Smooth muscle cell (in vitro differentiated cells): ENCODE results near the gene ROR1. TPM values are rescaled to one million over a fixed set of nuclear protein-coding genes. Genes with fewer than 3 reads are reported as not detected.
A peak's percentile ranks its signal among the peaks of the same experiment; 100 is the strongest.

Experiments
- DNase-seq: peaks from one replicate; lab custom pipeline; 2025; ENCODE audit not compliant: unreplicated experiment; lab: John Stamatoyannopoulos, UW
- H2AFZ ChIP-seq: fragments of 200-600 bp; sonication (generic); 2 replicates; pipeline ENCODE4 v1.6.0; 2016; ENCODE audit warnings: antibody characterized with exemption, low read depth, mild to moderate bottlenecking
- H3F3A ChIP-seq: fragments of 200-600 bp; sonication (generic); 2 replicates; pipeline ENCODE4 v1.6.0; 2017; ENCODE audit warnings: antibody characterized with exemption, low read depth
- H3K27ac ChIP-seq: fragments of 200-600 bp; sonication (generic); 2 replicates; pipeline ENCODE4 v1.5.1; 2016; ENCODE audit warnings: low read depth, mild to moderate bottlenecking
- H3K27me3 ChIP-seq: fragments of 200-600 bp; sonication (generic); 2 replicates; pipeline ENCODE4 v1.6.1; 2016; ENCODE audit warnings: low read depth, mild to moderate bottlenecking
- H3K36me3 ChIP-seq: fragments of 200-600 bp; sonication (generic); 2 replicates; pipeline ENCODE4 v1.5.1; 2016; ENCODE audit warnings: low read depth
- H3K4me1 ChIP-seq: fragments of 200-600 bp; sonication (generic); 2 replicates; pipeline ENCODE4 v1.5.1; 2016; ENCODE audit warnings: low read depth
- H3K4me2 ChIP-seq: fragments of 200-600 bp; sonication (generic); 2 replicates; pipeline ENCODE4 v1.6.0; 2016; ENCODE audit warnings: mild to moderate bottlenecking
- H3K4me3 ChIP-seq: fragments of 200-600 bp; sonication (generic); 2 replicates; pipeline ENCODE4 v1.5.1; 2016; ENCODE audit warnings: mild to moderate bottlenecking
- H3K79me2 ChIP-seq: fragments of 200-600 bp; sonication (generic); 2 replicates; pipeline ENCODE4 v1.6.0; 2016; ENCODE audit warnings: low read depth, mild to moderate bottlenecking
- H3K9ac ChIP-seq: fragments of 200-600 bp; sonication (generic); 2 replicates; pipeline ENCODE4 v1.6.0; 2016; ENCODE audit warnings: low read depth
- H3K9me3 ChIP-seq: fragments of 200-600 bp; sonication (generic); replicated peaks from 2 replicates; pipeline ENCODE4 v1.5.1; 2016; ENCODE audit warnings: low read depth
- H4K20me1 ChIP-seq: fragments of 200-600 bp; sonication (generic); 2 replicates; pipeline ENCODE4 v1.6.0; 2016; ENCODE audit warnings: low read depth
- CTCF ChIP-seq: fragments of 200-600 bp; sonication (generic); IDR thresholded peaks from 2 replicates; pipeline ENCODE4 v1.5.1; 2017; ENCODE audit warnings: borderline replicate concordance, mild to moderate bottlenecking, antibody characterized with exemption; ENCODE audit not compliant: insufficient read depth, poor library complexity, severe bottlenecking
- WGBS: methylation state at CpG from one replicate; pipeline ENCODE4 v1.1.7; 2016; ENCODE audit warnings: low lambda C conversion rate; 5-methylcytosine and 5-hydroxymethylcytosine counted together
- polyA plus RNA-seq: library from polyadenylated mRNA; unstranded; fragments of >200 nt; fragmentation: Nextera tagmentation; extraction: Ambion mirVana; gene quantifications from 2 replicates; pipeline ENCODE4 v1.2.1, GENCODE V29; 2016
- total RNA-seq: library from RNA; depleted of rRNA; stranded (reverse); fragments of >200 nt; gene quantifications from 2 replicates; pipeline ENCODE4 v1.2.3, GENCODE V29; 2014

The ROR1 gene
- total and polyA plus RNA-seq, 2 experiments from 2014 or later, result 3.3 to 7.2 TPM

- H3K79me2 ChIP-seq, result no peaks in the 10 kb centered on the region
- no peak overlapping the region for H2AFZ ChIP-seq
- H3K36me3 ChIP-seq, result no peaks in the 10 kb centered on the region
- WGBS, result 72% methylated on average over 1 of the region's 1 CpG
- no peak overlapping the region for H3K4me2 ChIP-seq
- no peaks in the 10 kb centered on the region for H3K9me3 ChIP-seq
- TF ChIP-seq CTCF, result no peak
- H3F3A ChIP-seq, result no peaks in the 10 kb centered on the region
- H3K9ac ChIP-seq, result no peak overlapping the region
- no peak overlapping the region for H3K27ac ChIP-seq
- H4K20me1 ChIP-seq, result no peaks in the 10 kb centered on the region
- no peaks in the 10 kb centered on the region for H3K27me3 ChIP-seq
- H3K4me1 ChIP-seq, result no peaks in the 10 kb centered on the region
- DNase-seq, result no peak
- no peak overlapping the region for H3K4me3 ChIP-seq
Observed at GRCh38 chr1:63935143-63935542, 161.3 kb downstream of the ROR1 start.

GRCh38 chr1:63935553-63935952 lies 161.7 kb downstream of the ROR1 start:
- no peaks in the 10 kb centered on the region for H3K9me3 ChIP-seq
- H3K4me3 ChIP-seq, result no peak overlapping the region
- no peak for DNase-seq
- no peaks in the 10 kb centered on the region for H3F3A ChIP-seq
- no peaks in the 10 kb centered on the region for H4K20me1 ChIP-seq
- no peaks in the 10 kb centered on the region for H3K79me2 ChIP-seq
- H3K27me3 ChIP-seq, result no peaks in the 10 kb centered on the region
- no peak overlapping the region for H3K27ac ChIP-seq
- H3K4me1 ChIP-seq, result no peaks in the 10 kb centered on the region
- 26% methylated on average over 1 of the region's 1 CpG for WGBS
- no peak overlapping the region for H3K9ac ChIP-seq
- no peak for TF ChIP-seq CTCF
- no peaks in the 10 kb centered on the region for H3K36me3 ChIP-seq
- no peak overlapping the region for H3K4me2 ChIP-seq
- no peak overlapping the region for H2AFZ ChIP-seq

GRCh38 chr1:63936276-63936675 lies 162.5 kb downstream of the ROR1 start:
- no peak overlapping the region for H2AFZ ChIP-seq
- no peaks in the 10 kb centered on the region for H3F3A ChIP-seq
- no peaks in the 10 kb centered on the region for H3K79me2 ChIP-seq
- H3K27ac ChIP-seq, result peak overlapping the region; percentile 0
- H3K4me2 ChIP-seq, result no peak overlapping the region
- 66% methylated on average over 1 of the region's 1 CpG for WGBS
- H3K9me3 ChIP-seq, result no peaks in the 10 kb centered on the region
- H3K36me3 ChIP-seq, result no peaks in the 10 kb centered on the region
- DNase-seq, result no peak
- H4K20me1 ChIP-seq, result no peaks in the 10 kb centered on the region
- no peak for TF ChIP-seq CTCF
- no peak overlapping the region for H3K4me3 ChIP-seq
- H3K4me1 ChIP-seq, result no peaks in the 10 kb centered on the region
- no peaks in the 10 kb centered on the region for H3K27me3 ChIP-seq
- H3K9ac ChIP-seq, result no peak overlapping the region

- Histone ChIP-seq H3K4me2 (no peak overlapping the region), H2AFZ (no peak overlapping the region), H3K36me3 (no peaks in the 10 kb centered on the region), H3K4me3 (no peak overlapping the region), H3K27ac (no peak overlapping the region), H3K79me2 (no peaks in the 10 kb centered on the region), H4K20me1 (no peaks in the 10 kb centered on the region), H3F3A (no peaks in the 10 kb centered on the region), H3K9ac (no peak overlapping the region), H3K9me3 (no peaks in the 10 kb centered on the region), H3K4me1 (no peaks in the 10 kb centered on the region), H3K27me3 (no peaks in the 10 kb centered on the region)
- no peak for DNase-seq
- 61% methylated on average over 2 of the region's 2 CpGs for WGBS
- no peak for TF ChIP-seq CTCF
Observed at GRCh38 chr1:63936801-63937200, 163.0 kb downstream of the ROR1 start.
